Activated CD4-positive, CD25-positive, alpha-beta regulatory T cell treated with anti-CD3 and anti-CD28 coated beads, Interleukin-2, amount 50 U/mL, for 16 hours (primary cell): ENCODE results near the gene PRAF2.
A peak's percentile ranks its signal among the peaks of the same experiment; 100 is the strongest.

Experiments
- DNase-seq: peaks from one replicate; pipeline ENCODE4 v3.0.0-alpha.2; 2020; ENCODE audit warnings: low read depth, low spot score

Gene PRAF2

GRCh38 chrX:49072712-49073095, 1.1 kb downstream of the PRAF2 start:
- no peak for DNase-seq

GRCh38 chrX:49071877-49072711, 1.7 kb downstream of the PRAF2 start:
- DNase-seq: no peak

- DNase-seq: no peak
These were observed 2.8 kb downstream of the PRAF2 start for GRCh38 chrX:49070988-49071387.

- DNase-seq: no peak
These were observed 4.8 kb downstream of the PRAF2 start for GRCh38 chrX:49069038-49069437.

- DNase-seq: no peak
These were observed 6.3 kb downstream of the PRAF2 start for GRCh38 chrX:49067285-49068120.

- no peak for DNase-seq
These were observed 7.1 kb downstream of the PRAF2 start for GRCh38 chrX:49066690-49067089.

- no peak for DNase-seq
These were observed 7.5 kb downstream of the PRAF2 start for GRCh38 chrX:49066278-49066677.

GRCh38 chrX:49064735-49065134, 9.1 kb downstream of the PRAF2 start:
- no peak for DNase-seq

GRCh38 chrX:49064303-49064702, 9.5 kb downstream of the PRAF2 start:
- DNase-seq: no peak

- no peak for DNase-seq
These were observed 10.1 kb downstream of the PRAF2 start for GRCh38 chrX:49063715-49064114.

GRCh38 chrX:49061916-49062315, 11.9 kb downstream of the PRAF2 start:
- no peak for DNase-seq

- no peak for DNase-seq
These were observed 12.3 kb downstream of the PRAF2 start for GRCh38 chrX:49061490-49061889.

GRCh38 chrX:49060914-49061313, 12.9 kb downstream of the PRAF2 start:
- no peak for DNase-seq

- no peak for DNase-seq
These were observed 14.1 kb downstream of the PRAF2 start for GRCh38 chrX:49059681-49060085.

- no peak for DNase-seq
These were observed 14.6 kb downstream of the PRAF2 start for GRCh38 chrX:49059201-49059600.

- no peak for DNase-seq
These were observed 15.0 kb downstream of the PRAF2 start, which contains the start of gene CCDC120 for GRCh38 chrX:49058794-49059193. Gene CCDC120 (plus strand): TSS chrX:49058999. CDS start chrX:49062042, 3,043 bp downstream.

GRCh38 chrX:49054073-49054762, 19.6 kb downstream of the PRAF2 start:
- no peak for DNase-seq

GRCh38 chrX:49053223-49054072, 20.4 kb downstream of the PRAF2 start:
- DNase-seq: no peak

- DNase-seq: no peak
These were observed 29.9 kb downstream of the PRAF2 start for GRCh38 chrX:49043987-49044281.

GRCh38 chrX:49043220-49043986, 30.4 kb downstream of the PRAF2 start, which contains the start of gene TFE3:
Gene TFE3 (minus strand): TSS chrX:49043357. CDS start chrX:49043226, 131 bp downstream.
- peak; percentile 91 for DNase-seq
